GM19467 (cell line): ENCODE data around the gene AXIN2.

Experiments
- ATAC-seq: cut with Tn5 transposase; IDR thresholded peaks from one replicate; pipeline ENCODE4 v1.9.1; 2021; ENCODE audit warnings: mild to moderate bottlenecking, moderate library complexity; ENCODE audit not compliant: unreplicated experiment

The AXIN2 gene

GRCh38 chr17:65554553-65555223 is 6.8 kb downstream of the AXIN2 start:
- ATAC-seq, result no peak

DNA sequence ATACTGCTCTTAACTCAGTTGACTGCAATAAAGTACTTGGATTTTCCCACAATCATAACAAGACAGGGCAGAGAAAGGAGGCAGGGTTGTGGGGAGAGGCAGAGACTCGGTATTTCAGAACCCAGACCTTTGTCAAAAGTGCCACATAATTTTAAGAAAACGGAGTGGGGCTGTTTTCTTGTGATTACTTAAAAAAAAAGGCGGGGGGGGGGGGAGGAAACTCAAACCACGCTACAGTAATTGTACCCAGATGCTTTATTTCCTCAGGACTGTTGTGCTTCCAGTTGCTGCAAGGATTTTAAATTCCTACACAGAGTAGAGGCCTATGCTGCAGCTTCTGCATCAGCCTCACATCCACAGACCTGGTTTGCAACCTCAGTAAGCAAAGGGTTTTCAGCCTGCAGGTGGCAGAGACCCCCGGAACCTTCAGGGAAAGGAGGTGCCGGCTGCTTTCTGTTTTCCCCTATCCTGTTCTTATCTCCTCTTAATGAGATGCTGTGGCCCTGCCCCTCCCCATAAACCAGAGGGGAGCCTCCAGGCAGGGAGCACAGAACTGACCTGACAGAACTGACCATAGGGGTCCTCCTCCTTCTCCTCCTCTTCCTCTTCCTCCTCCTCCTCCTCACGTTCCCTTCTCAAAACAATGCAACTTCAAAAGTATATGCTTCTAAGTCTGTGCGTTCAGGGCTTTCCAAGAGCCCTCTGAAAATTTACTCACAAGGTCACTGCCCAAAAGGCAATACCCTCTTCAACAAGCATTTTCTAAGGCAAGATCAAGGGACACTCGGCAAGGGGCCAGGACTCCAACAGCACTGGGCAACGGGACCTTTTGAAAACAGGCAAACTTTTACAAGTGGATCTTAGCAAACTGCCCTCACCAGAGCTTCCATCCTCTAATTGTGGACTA is 7.5 kb downstream of the AXIN2 start:
- no peak for ATAC-seq

DNA sequence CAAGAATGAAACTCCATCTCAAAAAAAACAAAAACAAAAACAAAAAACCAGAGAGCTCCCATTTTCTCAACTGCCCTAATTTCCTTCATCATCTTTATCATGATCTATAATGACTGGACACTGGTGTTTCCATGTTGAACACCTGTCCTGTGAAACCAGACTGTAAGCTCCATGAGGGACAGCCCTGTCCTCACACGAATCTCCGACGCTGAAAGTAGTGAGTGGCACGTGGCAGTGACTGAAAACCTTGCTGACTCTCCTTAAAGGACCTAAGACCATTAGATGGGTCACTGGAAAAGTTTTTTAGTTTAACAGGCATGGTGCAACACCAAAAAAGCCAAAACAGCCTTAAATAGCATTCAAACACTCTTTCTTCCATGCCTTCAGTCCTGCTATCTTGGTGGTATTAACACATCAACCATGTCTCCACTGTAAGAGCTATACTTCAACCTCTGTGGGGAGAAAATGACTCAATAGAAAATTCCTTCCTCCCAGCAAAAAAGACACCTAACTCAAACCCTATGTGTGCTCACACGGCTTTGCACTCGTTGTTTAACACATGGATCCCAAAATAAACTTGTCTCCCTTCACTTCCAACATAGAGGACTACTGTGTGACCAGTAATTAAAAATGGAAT is 8.3 kb downstream of the AXIN2 start:
- no peak for ATAC-seq

- no peak for ATAC-seq
These were observed 9.2 kb downstream of the AXIN2 start for GRCh38 chr17:65552214-65552613.

GRCh38 chr17:65551267-65552040 is 10.0 kb downstream of the AXIN2 start:
- ATAC-seq, result no peak

DNA sequence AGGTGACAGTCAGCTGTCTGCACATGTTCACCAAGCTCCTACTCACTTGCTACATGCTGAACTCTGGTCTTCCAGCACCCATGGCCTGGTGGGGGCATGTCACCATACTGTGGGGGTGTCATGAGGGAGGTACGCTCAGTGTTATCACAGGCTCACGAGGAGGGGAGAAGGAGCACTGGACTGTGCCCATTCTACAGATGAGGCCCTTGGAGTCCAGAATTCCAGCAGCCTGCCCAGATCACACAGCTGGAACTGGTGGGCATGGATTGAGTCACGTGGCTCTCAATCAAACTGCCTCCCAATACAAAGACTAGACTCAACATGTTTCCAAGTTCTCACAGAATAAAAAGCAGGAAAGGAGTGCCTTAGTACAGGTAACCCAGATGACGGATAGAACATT is 10.7 kb downstream of the AXIN2 start:
- ATAC-seq, result no peak

- no peak for ATAC-seq
These were observed 11.3 kb downstream of the AXIN2 start for GRCh38 chr17:65550075-65550662.

DNA sequence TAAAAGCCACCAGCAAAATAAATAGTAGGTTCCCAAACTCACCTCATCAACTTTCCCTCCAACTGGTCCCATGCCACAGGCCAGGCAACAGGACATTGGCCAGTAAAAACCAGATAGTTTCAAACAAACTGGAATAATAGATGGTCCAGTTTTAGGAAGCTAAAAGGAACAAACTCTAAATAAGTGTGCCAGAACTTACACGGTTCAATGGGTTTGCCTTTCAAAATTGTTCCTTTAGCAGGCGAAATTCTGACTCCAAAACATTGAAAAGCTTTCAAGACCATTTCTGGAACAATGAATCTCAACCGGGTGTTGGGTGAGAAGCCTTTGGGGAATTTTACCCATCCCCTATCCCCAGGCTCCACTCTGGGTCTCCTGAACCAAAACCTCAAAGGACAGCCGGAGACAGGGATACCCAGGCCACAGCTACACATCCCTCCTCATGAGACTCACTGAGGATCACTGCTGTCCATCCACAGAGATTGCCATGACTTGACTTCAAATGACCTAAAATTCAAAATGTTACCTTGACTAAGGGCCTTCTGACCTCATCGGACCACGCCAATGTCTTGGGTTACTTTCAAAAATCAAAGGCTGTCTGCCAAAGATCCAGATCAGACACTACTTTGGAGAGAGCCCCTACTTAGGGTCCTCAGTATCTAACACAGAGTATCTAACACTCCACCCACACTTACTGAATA is 13.0 kb downstream of the AXIN2 start:
- no peak for ATAC-seq

GRCh38 chr17:65547253-65547670 is 14.2 kb downstream of the AXIN2 start:
- no peak for ATAC-seq

DNA sequence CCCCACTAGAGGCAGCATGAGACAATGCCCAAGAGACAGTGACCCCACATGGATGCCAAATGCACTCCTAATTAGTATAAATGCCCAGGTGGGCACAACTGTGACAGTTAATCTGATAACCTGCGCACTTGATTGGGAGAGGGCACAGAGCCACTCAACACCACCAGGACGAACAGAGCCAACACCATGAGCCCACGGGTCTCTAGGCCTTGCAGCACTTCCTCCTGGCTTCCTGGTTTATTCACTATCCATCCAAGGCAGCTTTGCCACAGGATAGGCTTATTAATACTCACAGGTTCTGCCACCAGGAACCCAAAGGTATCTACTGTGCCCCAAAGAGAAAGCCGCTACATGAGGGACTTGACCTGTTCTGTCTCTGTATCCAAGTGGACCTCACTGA is 14.9 kb downstream of the AXIN2 start:
- no peak for ATAC-seq

GRCh38 chr17:65545705-65546523 is 15.5 kb downstream of the AXIN2 start:
- no peak for ATAC-seq

- no peak for ATAC-seq
These were observed 16.8 kb downstream of the AXIN2 start for GRCh38 chr17:65544672-65545071.

DNA sequence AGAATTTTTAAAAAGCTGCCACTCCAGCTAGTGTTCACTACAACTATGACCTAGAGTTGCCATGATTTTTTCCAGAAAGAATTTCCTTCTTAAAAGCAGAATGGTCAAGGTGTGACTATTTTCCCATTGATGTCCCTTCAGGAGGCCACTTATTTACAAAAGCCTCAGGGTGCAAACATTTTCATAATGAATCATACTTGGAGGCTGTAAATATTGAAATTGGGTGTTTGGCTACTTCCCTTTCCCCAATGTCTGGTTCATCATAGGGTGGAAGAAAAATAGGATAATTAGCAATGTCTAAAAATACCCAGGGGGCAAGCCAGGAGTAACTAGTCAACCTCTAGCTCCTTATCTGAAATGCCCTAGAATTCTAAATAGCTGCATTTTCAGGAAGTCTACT is 18.8 kb downstream of the AXIN2 start:
- no peak for ATAC-seq

DNA sequence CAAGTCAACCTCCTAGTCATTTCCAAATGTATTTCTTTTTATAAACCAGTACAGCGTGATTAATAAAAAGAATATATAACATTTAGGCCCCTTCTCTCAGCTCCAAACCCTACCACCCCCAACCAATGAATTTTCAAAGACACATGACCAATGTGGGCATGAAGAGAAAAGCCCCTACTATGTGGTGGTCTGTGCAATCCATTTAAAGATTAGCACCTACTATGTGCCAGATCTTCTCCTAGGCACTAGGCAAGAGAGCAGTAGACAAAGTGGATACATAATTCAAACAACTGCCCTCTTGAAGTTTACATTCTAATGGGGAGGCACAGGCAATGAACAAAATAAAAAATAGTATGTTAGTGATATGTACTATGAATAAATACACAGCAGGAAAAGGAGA is 19.4 kb downstream of the AXIN2 start:
- no peak for ATAC-seq

DNA sequence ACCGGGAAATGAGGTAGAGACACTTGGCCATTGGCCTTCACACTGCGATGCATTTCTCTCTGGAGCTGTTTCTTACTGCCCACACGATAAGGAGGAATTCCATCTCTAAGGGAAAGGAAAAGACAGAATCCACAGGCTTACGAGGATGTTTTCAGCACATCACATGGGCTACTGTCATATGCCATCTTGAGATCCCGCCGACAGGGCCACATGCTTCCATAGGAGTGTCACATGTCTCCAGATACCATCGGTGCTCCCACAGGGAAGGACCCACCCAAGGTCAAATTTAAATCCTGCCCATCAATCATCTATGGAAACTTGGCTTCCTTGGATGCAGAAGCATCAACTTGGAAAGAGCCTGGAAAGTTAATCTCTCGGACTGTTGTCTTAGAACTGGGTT is 20.0 kb downstream of the AXIN2 start:
- no peak for ATAC-seq

DNA sequence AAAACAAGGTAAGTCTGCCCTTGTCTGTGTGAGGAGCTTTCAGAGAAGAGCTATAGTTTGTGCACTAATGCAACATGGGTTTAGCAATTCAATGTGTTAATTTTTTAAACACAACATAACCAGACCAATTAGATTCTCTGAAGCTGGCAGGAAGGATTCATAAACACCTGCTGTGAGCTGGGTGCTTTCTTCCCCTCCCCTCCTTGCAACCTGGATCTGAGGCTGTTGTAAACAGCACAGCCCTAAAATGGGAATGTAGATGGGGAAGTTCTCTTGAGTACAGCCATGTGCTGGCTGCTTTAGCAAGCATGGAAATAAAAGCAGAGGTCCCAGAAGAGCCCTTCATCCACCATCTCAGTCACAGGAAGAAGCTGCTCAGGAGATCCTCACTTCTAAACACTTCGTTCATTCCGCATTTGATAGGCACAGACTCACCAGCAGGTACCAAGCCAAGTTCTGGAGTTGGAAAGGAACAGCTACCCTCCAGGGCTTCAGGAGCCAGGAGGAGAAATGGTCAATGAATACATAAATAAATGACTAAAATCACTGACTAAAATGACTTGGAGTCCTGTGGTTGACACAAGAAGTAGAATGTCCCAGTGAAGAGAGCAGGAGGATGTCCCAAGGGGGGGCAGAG is 21.7 kb downstream of the AXIN2 start:
- ATAC-seq, result no peak

DNA sequence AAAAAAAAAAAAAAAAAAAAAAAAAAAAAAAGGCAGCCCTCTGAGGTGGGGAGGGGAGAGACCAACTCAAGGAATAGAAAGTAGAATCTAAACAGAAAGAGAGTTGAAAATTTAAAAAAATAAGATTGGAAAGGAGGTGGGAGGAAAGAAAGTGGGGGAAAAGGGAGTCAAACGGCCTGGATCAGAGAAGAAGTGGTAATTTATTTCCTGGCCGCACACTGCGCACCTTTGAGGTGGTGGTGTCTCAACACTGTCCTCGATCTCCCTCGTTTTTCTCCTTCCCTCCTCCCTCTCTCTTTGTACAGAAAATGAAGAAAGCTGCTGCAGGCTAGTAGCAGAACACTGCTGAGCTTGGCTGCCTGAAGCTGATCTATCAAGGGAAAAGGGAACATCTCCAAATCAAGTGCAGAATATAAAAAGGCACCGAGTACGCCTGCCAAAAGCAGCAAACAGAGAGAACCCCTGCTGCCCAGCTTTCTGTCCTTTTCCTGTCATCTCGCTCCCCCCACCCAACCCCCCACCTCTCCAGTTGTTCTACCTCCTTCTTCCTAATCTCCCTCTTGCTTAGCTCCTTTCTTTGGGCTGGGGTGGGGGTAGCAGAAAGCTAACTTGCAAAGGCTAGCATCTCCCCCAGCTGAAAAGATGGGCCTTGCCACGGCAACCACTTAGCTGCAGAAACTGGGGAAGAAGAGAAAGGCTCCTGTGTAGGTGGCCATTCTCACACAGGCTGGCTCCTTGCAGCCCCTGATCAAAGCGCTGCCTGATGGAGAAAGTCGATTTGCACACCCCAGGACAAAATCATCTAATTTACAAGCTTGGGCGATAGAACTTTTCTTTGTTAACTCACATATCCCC is 22.5 kb downstream of the AXIN2 start:
- no peak for ATAC-seq
